HG02943 (cell line): ENCODE data around the gene SENP5.

Experiments used
- ATAC-seq: cut with Tn5 transposase; IDR thresholded peaks from one replicate; pipeline ENCODE4 v1.9.1; 2021; ENCODE audit warnings: mild to moderate bottlenecking, low read depth, moderate library complexity; ENCODE audit not compliant: unreplicated experiment

Gene SENP5

GRCh38 chr3:196875258-196875657, 7.5 kb downstream of the SENP5 start:
- ATAC-seq: no peak

GRCh38 chr3:196883361-196883760, 15.6 kb downstream of the SENP5 start:
- no peak for ATAC-seq

GRCh38 chr3:196886144-196886543, 18.4 kb downstream of the SENP5 start:
- ATAC-seq: no peak

GRCh38 chr3:196889844-196890708, 22.4 kb downstream of the SENP5 start:
- ATAC-seq: no peak

DNA sequence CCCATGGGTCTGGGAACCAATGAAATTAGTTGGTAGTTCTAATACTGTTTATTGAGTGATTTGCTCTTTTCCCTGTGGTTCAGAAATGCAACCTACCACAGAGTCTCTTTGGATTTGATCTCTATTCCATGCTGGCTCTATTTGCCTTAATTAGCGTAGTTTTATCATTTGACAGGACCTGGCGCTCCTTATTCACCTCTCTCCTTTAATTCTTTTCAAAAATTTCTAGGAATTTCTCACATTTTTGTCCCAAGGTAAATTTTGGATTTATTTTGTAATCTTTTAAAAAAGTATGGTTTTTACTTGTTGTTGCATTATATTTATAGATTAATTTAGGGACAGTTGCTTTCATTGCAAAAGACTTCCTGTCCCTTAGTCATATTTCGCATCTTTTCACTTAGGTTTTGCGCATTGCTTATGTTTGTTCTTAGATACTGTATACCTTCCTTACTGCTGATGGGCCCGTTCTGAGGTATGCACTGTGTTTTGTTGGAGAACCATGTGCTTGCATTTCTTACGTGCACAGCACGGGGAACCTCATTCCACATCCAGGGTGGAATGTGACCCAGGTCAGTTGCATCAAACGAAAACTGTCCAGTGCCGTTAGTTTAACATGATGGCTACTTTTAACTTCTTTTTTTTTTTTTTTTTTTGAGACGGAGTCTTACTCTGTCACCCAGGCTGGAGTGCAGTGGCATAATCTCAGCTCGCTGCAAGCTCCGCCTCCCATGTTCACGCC, 27.0 kb downstream of the SENP5 start:
- ATAC-seq: no peak

DNA sequence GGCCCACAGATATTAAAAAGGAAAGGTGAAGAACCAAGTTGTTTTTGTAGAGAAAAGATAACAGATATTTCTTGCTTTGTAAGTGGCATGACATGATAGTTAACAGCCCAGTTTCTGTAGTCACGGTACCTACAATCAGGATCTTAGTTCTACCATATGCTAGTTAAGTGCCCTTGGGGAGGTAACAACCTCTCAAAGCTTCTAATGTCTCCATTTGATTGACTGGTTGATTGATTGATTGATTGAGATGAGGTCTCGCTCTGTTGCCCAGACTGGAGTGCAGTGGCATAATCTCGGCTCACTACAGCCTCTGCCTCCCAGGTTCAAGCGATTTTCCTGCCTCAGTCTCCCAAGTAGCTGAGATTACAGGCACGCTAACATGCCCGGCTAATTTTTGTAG, 28.5 kb downstream of the SENP5 start:
- no peak for ATAC-seq

GRCh38 chr3:196901768-196902167, 34.0 kb downstream of the SENP5 start:
- ATAC-seq: no peak

DNA sequence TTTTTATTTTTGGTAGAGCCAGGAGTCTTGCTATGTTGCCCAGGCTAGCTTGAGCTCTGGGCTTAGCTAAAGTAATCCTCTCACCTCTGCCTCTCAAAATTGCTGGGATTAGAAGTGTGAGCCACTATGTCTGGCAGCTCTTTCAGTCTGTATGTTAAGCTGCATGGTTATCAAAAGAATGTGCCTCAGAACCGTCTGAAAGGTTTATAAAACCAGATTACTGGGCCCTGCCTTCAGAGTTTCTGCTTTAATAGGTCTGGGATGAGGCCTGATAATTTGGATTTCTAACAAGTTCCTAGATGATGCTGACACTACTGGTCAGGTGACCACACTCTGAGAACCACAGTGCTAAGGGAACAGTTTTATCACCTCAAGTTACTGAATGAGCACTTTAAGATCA, 34.6 kb downstream of the SENP5 start:
- no peak for ATAC-seq

DNA sequence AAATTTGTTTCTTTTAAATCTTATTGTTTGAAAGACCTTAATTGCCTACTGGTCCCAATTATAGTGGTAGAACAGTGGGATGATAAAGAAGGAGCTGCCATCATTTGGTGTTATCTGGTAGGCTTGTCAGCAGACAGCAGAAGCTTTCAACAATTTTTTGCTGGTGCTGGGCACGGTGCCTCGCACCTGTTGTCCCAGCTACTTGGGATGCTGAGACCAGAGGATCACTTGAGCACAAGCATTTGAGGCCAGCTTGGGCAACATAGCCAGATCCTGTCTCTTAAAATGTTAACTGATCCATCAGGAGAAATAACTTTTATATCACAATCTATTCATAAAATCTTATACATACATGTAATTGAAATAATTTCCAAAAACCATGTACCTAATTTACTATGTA, 36.0 kb downstream of the SENP5 start:
- ATAC-seq: no peak

DNA sequence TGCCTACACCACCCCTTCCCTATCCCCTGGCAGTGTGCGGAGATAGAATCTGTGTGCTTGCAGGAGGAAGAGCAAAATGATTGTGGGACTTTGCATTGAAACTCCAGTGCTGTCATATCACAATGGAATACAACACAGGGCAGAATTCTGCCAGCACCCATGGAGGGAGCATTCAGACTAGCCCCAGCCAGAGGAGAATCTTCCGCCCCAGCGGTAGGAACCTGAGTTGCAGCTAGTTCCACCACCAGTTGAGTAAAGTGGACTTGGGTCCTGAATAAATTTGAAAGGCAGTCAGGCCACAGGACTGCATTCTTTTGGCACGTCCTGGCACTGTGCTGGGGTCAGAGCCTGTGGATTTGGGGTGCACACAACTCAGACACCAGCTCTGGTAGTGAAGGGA, 47.1 kb downstream of the SENP5 start:
- ATAC-seq: no peak

GRCh38 chr3:196915375-196915774, 47.7 kb downstream of the SENP5 start:
- ATAC-seq: no peak

DNA sequence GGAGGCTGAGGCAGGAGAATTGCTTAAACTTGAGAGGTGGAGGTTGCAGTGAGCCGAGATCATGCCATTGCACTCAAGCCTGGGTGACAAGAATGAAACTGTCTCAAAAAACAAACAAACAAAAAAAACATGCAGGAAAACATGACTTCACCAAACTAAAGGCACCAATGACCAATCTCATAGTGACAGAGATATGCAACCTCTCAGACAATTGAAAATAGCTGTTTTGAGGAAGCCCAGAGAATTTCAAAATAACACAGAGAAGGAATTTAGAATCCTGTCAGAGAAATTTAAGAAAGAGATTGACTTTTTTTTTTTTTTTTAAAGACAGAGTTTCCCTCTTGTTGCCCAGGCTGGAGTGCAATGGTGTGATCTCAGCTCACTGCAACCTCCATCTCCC, 48.5 kb downstream of the SENP5 start:
- ATAC-seq: no peak

- ATAC-seq: no peak
These were observed 49.3 kb downstream of the SENP5 start for GRCh38 chr3:196916995-196917394.

GRCh38 chr3:196918968-196919367, 51.2 kb downstream of the SENP5 start:
- ATAC-seq: no peak

DNA sequence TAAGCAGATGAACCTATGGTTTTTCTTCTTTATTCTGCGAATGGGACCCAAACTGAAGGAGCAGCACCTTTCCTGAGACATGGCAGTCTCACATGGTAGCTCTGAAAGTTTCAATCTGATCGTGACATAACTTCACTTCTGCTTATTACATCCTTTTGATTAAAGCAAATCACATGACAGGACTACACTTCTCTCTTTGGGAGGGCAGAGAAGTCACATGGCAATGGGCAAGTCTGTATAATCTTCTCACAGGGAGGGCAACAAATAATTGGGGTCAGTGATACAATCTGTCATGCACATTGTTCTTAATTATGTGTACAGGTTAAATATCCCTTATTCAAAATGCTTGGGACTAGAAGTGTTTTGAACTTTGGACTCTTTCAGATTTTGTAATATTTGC, 53.0 kb downstream of the SENP5 start:
- no peak for ATAC-seq

DNA sequence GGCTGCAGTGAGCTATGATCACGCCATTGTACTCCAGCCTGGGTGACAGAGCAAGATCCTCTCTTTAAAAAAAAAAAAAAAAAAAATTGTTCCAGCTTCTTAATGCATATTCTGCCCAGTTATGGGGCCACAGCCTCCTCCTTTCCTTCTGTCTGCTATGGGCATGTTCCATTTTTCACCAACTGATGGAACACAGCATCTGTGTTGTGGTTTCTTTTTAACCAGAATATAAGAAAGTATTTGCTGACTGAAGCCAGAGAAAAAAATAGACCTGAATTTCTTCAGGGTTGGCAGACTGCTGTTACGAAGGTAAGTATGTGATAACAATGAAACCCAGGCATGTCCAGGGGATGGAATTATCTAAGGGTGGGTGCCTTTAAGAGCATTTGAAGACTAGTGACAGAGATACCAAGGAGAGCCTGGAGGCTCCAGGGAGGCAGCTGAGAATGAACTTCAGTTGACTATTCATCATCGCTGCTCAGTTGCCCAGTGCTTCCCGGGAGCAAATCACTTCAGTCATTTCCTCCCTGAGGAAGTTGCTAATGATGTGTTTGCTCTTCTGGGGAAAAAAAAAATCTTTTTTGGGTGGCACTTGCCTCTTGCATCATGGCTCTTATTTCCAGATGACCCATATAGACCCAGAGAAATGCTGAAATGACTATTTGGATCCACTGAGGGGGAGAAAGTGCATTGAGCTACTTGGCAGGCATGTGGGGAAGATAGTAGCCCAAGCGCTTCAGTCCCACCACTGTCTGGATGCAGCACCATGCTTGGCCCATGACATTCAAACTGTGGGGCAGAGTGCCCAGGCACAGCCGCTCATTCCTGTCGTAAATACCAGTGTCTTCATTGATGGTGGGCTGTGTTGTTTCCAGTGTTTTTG, 60.1 kb downstream of the SENP5 start:
- no peak for ATAC-seq

DNA sequence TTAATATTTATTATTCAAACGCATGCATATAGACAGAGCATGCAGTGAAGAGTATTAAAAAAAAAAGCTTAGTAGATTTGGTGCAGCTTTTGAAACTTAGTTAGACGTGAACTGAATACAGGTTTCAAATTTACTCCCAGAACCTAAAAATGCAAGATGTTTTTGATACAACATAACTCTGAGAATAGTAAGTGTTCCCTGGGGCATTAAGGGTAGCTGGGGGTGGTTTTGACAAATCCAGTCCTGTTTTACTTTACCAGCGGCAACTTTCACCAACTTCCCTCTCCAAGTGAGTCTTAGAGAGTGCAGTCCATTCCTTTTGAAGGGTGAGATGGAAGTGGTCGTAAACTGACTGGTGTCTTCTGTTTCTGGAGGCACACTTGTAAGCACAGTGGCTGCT, 63.4 kb downstream of the SENP5 start:
- no peak for ATAC-seq

DNA sequence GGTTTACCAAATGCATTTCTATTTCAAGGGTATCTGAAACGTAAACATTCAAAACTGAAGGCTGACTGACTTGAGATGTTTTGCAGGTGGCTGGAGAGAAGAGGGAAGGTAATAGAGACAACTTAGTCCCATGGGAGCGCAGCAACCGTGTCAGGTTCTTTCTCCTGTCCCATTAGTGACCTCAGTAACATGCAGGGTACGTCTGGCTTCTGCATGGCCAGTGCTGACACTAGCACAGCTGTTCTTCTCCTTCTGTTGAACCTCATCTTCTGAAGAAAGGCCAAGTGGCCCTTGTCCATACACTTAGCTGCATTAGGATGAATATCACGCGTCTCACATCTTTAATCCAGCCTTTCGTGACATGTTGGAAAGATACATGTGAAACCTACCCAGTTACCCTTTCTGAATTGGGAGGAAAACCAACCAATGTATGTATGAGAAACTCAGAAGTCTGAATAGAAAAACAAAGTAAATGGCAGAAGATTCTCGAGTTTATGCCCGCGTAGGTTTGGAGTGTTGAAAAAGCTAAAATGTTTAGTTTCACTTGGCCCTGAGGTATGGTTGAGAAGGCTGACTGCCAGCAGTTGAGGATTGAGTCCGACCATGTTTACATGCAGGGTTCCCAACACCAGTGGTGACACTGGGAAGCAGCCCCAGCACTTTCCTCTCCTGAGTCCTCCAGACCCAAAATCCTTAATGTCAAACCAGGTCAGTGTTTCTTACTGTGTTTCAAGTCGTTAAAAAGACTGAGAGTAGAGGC, 64.3 kb downstream of the SENP5 start:
- no peak for ATAC-seq

DNA sequence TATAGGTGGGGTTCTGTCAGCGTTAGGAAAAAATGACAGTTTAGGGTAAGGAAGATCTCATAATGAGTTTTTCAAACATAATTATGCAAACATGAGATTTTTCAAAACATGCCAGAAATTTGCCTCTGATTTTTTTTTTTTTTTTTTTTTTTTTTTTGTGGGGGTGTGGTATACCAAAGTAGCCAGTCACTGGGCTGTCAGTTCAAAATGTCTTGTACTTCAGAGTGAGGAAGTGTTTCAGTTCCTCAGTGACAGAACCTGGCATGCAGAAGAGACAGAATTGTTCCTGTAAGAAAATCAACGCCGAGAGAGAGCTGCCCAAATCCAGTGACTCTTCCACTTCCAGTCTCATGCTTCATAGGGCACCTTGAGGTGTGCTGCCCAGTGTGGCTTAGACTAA, 64.9 kb downstream of the SENP5 start:
- ATAC-seq: no peak

DNA sequence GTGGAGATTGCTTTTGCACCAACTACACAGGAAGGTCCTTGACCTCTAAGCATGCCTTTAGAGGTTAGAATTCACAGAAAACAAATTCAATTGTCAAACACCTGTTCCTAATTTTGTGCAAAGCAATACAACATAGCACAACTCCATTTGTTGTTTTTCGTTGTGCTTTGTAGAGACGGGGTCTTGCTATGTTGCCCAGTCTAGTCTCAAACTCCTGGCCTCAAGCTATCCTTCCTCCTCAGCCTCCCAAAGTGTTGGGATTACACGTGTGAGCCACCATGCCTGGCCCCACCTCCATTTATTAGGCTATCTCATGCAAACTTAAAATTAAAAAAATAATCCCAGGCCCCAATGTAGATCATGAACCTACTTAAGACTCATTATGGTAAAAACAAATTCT, 68.6 kb downstream of the SENP5 start:
- ATAC-seq: no peak
